CD14-positive monocyte (primary cell): ENCODE results near the gene LYZL1. TPM values are rescaled to one million over a fixed set of nuclear protein-coding genes. Genes with fewer than 3 reads are reported as not detected.

Experiments
- DNase-seq, 3 donors: peaks; one replicate each; pipeline ENCODE4 v3.0.0-alpha.2; 2011 to 2022
- H2AFZ ChIP-seq: 2 replicates; pipeline ENCODE4 v1.6.0; 2012; ENCODE audit warnings: mild to moderate bottlenecking, low read depth, low read length, inconsistent platforms; ENCODE audit not compliant: insufficient read depth, poor library complexity, severe bottlenecking
- H3K27ac ChIP-seq, 2 donors: 1 replicate in 1 of 2; 2 replicates in 1 of 2; pipeline ENCODE4 v1.5.1; 2012 to 2013; ENCODE audit warnings: low read length in 2 of 2, control low read depth in 1 of 2, inconsistent platforms in 1 of 2, low read depth in 1 of 2, mild to moderate bottlenecking in 1 of 2
- H3K27me3 ChIP-seq, 2 donors: one replicate each; pipeline versions ENCODE4 v1.6.0 to v1.6.1; 2011 to 2013; ENCODE audit warnings: low read length in 2 of 2; ENCODE audit not compliant: control insufficient read depth in 2 of 2, insufficient read depth in 2 of 2
- H3K36me3 ChIP-seq, 2 donors: replicated peaks in 1 of 2; 1 replicate in 1 of 2; 2 replicates in 1 of 2; pipeline versions ENCODE4 v1.5.1 to v1.6.1; 2012 to 2013; ENCODE audit warnings: low read length in 2 of 2, control low read depth in 1 of 2, inconsistent platforms in 1 of 2, mild to moderate bottlenecking in 1 of 2; ENCODE audit not compliant: insufficient read depth in 2 of 2, control insufficient read depth in 1 of 2
- H3K4me1 ChIP-seq, 2 donors: 1 replicate in 1 of 2; 2 replicates in 1 of 2; pipeline versions ENCODE4 v1.5.1 to v1.6.1; 2012 to 2013; ENCODE audit warnings: low read length in 2 of 2, control low read depth in 1 of 2, inconsistent platforms in 1 of 2, mild to moderate bottlenecking in 1 of 2, moderate library complexity in 1 of 2; ENCODE audit not compliant: insufficient read depth in 2 of 2, control insufficient read depth in 1 of 2
- H3K4me2 ChIP-seq: replicated peaks from 2 replicates; pipeline ENCODE3; 2012; ENCODE audit warnings: low read length, moderate library complexity, mild to moderate bottlenecking; ENCODE audit not compliant: poor library complexity, severe bottlenecking; ENCODE audit errors: extremely low read depth
- H3K4me3 ChIP-seq, 3 experiments: fragments of 200-600 bp in 1 of 3; sonication (generic) in 1 of 3; replicated peaks in 1 of 3; 1 replicate in 2 of 3; 2 replicates in 1 of 3; pipeline ENCODE4 v1.5.1; 2011 to 2013; ENCODE audit warnings: low read length in 3 of 3, mild to moderate bottlenecking in 3 of 3, control low read depth in 2 of 3, low read depth in 2 of 3, inconsistent platforms in 1 of 3, moderate library complexity in 1 of 3
- H3K79me2 ChIP-seq: 2 replicates; pipeline ENCODE4 v1.6.0; 2012; ENCODE audit warnings: mild to moderate bottlenecking, control low read depth, inconsistent platforms, low read length, moderate library complexity; ENCODE audit not compliant: insufficient read depth
- H3K9ac ChIP-seq: 2 replicates; pipeline ENCODE4 v1.6.0; 2017; ENCODE audit warnings: low read length, mild to moderate bottlenecking; ENCODE audit not compliant: insufficient read depth, poor library complexity, severe bottlenecking
- H3K9me3 ChIP-seq, 2 donors: replicated peaks in 1 of 2; 1 replicate in 1 of 2; 2 replicates in 1 of 2; pipeline versions ENCODE4 v1.5.1 to v1.6.1; 2012 to 2013; ENCODE audit warnings: low read length in 2 of 2, control low read depth in 1 of 2; ENCODE audit not compliant: control insufficient read depth in 1 of 2, insufficient read depth in 1 of 2
- H4K20me1 ChIP-seq: 2 replicates; pipeline ENCODE4 v1.6.0; 2012; ENCODE audit warnings: mild to moderate bottlenecking, low read length, control low read depth, moderate library complexity; ENCODE audit not compliant: insufficient read depth
- H3K27ac Mint-ChIP-seq, 7 donors: one replicate each; pipeline ENCODE4 v1.8.0; 2020; ENCODE audit warnings: mild to moderate bottlenecking in 7 of 7, mixed read lengths in 7 of 7, moderate library complexity in 6 of 7, inconsistent platforms in 2 of 7
- H3K27me3 Mint-ChIP-seq, 3 donors: one replicate each; pipeline ENCODE4 v1.8.0; 2021 to 2022; ENCODE audit warnings: low read depth in 3 of 3, mild to moderate bottlenecking in 3 of 3, mixed read lengths in 3 of 3, moderate library complexity in 3 of 3, inconsistent platforms in 1 of 3
- H3K36me3 Mint-ChIP-seq, 2 donors: one replicate each; pipeline ENCODE4 v1.8.0; 2020; ENCODE audit warnings: mixed read lengths in 2 of 2, inconsistent platforms in 1 of 2, mild to moderate bottlenecking in 1 of 2
- H3K4me1 Mint-ChIP-seq: one replicate; pipeline ENCODE4 v1.8.0; 2020; ENCODE audit warnings: mild to moderate bottlenecking, mixed read lengths
- H3K4me3 Mint-ChIP-seq, 2 donors: one replicate each; pipeline ENCODE4 v1.8.0; 2020; ENCODE audit warnings: mild to moderate bottlenecking in 2 of 2, mixed read lengths in 2 of 2, moderate library complexity in 1 of 2
- H3K9me3 Mint-ChIP-seq, 7 donors: one replicate each; pipeline ENCODE4 v1.8.0; 2020 to 2022; ENCODE audit warnings: mixed read lengths in 7 of 7, mild to moderate bottlenecking in 6 of 7, moderate library complexity in 6 of 7, inconsistent platforms in 2 of 7
- WGBS: methylation state at CpG from one replicate; pipeline ENCODE4 v1.1.5; 2013; ENCODE audit warnings: missing lambda C conversion rate; ENCODE audit not compliant: insufficient coverage; 5-methylcytosine and 5-hydroxymethylcytosine counted together
- intact Hi-C, 2 donors: fragments of 100-400 bp; cut with micrococcal nuclease; formaldehyde crosslinking; loops; one replicate each; pipeline versions ENCODE4 v1.15.0 to v1.15.1; 2023
- polyA plus RNA-seq, 3 donors: library from polyadenylated mRNA; depleted of rRNA in 1 of 3; unstranded in 2 of 3; stranded (reverse) in 1 of 3; fragments of 300-500 nt in 2 of 3; fragments of >200 nt in 1 of 3; fragmentation: Illumina TruSeq in 2 of 3; gene quantifications; 1 replicate in 2 of 3; 2 replicates in 1 of 3; pipeline ENCODE4 v1.2.3, GENCODE V29; 2012 to 2021
- TF ChIP-seq, protein P1 (sequence below): fragments of 200-600 bp; IDR thresholded peaks from one replicate; pipeline ENCODE4 v1.8.0; 2022; ENCODE audit warnings: antibody characterized with exemption, mild to moderate bottlenecking

Gene LYZL1
- polyA plus RNA-seq, 3 donors = not detected

DNA sequence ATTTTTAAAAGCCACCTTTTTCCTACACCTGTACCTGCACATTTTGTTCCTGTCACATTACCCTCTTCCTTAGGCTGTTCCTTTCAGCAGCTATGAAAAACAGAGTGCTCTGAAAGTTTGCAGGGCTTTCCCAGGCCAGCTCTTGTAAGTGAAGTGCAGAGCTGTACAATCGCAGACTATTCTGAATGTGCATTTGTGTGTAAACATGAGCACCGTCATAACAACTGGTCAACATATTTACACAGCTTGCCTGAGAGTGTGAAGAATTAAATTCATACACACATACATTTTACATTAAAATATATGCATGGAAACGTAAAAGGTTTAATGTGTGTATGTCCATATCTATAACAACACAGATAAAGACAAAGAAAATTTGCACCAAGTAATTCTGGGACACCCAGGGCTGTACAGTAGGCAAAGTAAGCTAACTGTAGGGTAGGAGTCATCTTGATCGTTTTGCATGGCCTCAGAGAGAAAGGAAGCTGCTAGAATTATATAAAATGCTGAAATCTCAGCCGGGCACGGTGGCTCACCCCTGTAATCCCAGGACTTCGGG lies 23.6 kb upstream of the LYZL1 start:
- no peak overlapping the region for H3K4me3 ChIP-seq
- H3K9ac ChIP-seq = no peak overlapping the region
- no peak overlapping the region for H3K4me3 Mint-ChIP-seq
- WGBS = 96% methylated on average over 4 of the region's 7 CpGs
- H2AFZ ChIP-seq = no peak overlapping the region
- H3K79me2 ChIP-seq = no peaks in the 10 kb centered on the region
- peaks cover 3 to 19% (median 5%) of the 10 kb centered on the region in 7 donors for H3K9me3 Mint-ChIP-seq
- TF ChIP-seq, protein P1, sequence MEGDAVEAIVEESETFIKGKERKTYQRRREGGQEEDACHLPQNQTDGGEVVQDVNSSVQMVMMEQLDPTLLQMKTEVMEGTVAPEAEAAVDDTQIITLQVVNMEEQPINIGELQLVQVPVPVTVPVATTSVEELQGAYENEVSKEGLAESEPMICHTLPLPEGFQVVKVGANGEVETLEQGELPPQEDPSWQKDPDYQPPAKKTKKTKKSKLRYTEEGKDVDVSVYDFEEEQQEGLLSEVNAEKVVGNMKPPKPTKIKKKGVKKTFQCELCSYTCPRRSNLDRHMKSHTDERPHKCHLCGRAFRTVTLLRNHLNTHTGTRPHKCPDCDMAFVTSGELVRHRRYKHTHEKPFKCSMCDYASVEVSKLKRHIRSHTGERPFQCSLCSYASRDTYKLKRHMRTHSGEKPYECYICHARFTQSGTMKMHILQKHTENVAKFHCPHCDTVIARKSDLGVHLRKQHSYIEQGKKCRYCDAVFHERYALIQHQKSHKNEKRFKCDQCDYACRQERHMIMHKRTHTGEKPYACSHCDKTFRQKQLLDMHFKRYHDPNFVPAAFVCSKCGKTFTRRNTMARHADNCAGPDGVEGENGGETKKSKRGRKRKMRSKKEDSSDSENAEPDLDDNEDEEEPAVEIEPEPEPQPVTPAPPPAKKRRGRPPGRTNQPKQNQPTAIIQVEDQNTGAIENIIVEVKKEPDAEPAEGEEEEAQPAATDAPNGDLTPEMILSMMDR = no peak
- H3K27ac ChIP-seq = no peak overlapping the region
- H3K4me1 ChIP-seq = no peaks in the 10 kb centered on the region
- no peaks in the 10 kb centered on the region for H3K27me3 ChIP-seq
- peaks cover 0 to 7% (median 7%) of the 10 kb centered on the region in 3 donors for H3K27me3 Mint-ChIP-seq
- no peak for DNase-seq
- H3K36me3 ChIP-seq = no peaks in the 10 kb centered on the region
- H3K9me3 ChIP-seq = no peaks in the 10 kb centered on the region
- H3K27ac Mint-ChIP-seq = no peak overlapping the region
- no peaks in the 10 kb centered on the region for H4K20me1 ChIP-seq
- no peak overlapping the region for H3K4me2 ChIP-seq
- no peaks in the 10 kb centered on the region for H3K36me3 Mint-ChIP-seq
- intact Hi-C loops = no loop called here
- peaks cover 4% of the 10 kb centered on the region for H3K4me1 Mint-ChIP-seq

DNA sequence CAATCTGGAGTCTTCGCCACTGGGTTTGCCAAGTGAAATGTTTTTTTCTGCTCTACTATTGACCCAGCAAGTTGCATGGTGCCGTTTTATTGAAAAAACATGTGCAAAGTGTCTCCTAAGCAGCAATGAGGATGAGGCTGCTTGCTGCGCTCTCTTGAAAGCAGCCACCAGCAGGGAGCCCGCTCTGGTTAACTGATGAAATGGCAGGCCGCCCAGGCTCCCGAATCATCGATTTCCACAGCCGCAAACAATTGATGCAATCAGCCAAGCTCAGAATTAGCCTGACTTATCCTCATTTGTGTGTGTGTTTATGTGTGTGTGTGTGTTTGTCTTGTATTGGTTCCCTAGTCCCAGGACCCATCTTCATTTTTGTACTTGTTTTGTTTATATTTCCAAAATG lies 22.2 kb upstream of the LYZL1 start:
- Histone ChIP-seq H3K4me2 (no peak overlapping the region), H3K36me3 (no peaks in the 10 kb centered on the region), H3K27ac (no peak overlapping the region), H3K9me3 (no peaks in the 10 kb centered on the region), H3K9ac (no peak overlapping the region), H2AFZ (no peak overlapping the region), H4K20me1 (no peaks in the 10 kb centered on the region), H3K27me3 (no peaks in the 10 kb centered on the region), H3K79me2 (no peaks in the 10 kb centered on the region), H3K4me3 (no peak overlapping the region), H3K4me1 (no peaks in the 10 kb centered on the region)
- H3K4me1 Mint-ChIP-seq = peaks cover 4% of the 10 kb centered on the region
- peaks cover 0 to 5% (median 3%) of the 10 kb centered on the region in 3 donors for H3K27me3 Mint-ChIP-seq
- TF ChIP-seq, protein P1 = no peak
- peaks cover 3 to 15% (median 4%) of the 10 kb centered on the region in 7 donors for H3K9me3 Mint-ChIP-seq
- no peak overlapping the region for H3K4me3 Mint-ChIP-seq
- H3K27ac Mint-ChIP-seq = no peak overlapping the region
- no peaks in the 10 kb centered on the region for H3K36me3 Mint-ChIP-seq
- 96% methylated on average over 7 of the region's 8 CpGs for WGBS
- intact Hi-C loops = no loop called here
- no peak for DNase-seq
